ENCODE data around the gene ADCY4. TPM values are rescaled to one million over a fixed set of nuclear protein-coding genes. Genes with fewer than 3 reads are reported as not detected.

The ADCY4 gene
- total and polyA plus RNA-seq, 10 of the 15 experiments (the other 5 are each of a cell fraction or from before 2014, with no cell fraction given) = 0.05 to 0.87 (median 0.21) TPM; not detected in 1

DNA sequence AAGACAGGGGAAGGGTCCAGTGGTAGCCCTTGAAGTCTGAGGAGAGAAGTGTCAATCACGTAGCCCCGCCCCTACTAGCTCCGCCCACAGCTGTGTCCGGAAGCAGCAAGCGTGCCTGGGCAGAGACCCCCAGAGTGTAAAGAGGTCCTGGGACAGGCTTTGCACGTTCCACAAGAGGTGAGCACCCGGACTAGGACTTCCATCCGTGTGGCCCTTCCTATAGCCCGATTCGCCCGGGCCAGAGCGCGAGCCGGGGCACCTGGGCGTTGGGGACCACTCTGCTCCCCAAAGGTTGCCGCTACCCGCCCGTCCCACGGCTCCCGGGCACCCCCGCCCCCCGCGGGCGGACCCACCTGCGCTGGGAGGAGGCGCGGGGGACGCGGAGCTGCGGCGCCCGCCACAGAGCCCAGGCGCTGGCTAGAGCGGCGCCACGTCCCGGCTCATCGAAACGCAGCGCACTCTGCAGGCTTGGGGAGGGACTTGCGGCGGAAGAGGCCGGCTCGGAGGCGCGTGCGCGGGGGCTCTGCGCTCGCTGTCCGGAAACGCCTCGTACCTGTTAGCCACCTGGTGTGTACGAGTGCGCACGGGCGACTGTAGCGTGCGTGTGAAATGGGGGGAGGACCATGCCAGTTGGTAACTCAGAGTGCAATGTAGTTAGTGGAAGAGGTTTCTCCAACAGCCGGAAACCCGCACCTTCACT is 63.6 kb downstream of the ADCY4 start, which contains the start of gene RABGGTA (continued):
- peak; percentile 62; the same call in 1 of the 2 replicates for TF ChIP-seq EED (IDR thresholded peaks at IDR 0.05; ENCODE audit: low read depth)
- TF ChIP-seq, protein P1, sequence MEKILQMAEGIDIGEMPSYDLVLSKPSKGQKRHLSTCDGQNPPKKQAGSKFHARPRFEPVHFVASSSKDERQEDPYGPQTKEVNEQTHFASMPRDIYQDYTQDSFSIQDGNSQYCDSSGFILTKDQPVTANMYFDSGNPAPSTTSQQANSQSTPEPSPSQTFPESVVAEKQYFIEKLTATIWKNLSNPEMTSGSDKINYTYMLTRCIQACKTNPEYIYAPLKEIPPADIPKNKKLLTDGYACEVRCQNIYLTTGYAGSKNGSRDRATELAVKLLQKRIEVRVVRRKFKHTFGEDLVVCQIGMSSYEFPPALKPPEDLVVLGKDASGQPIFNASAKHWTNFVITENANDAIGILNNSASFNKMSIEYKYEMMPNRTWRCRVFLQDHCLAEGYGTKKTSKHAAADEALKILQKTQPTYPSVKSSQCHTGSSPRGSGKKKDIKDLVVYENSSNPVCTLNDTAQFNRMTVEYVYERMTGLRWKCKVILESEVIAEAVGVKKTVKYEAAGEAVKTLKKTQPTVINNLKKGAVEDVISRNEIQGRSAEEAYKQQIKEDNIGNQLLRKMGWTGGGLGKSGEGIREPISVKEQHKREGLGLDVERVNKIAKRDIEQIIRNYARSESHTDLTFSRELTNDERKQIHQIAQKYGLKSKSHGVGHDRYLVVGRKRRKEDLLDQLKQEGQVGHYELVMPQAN (conservative IDR thresholded peaks at IDR 0.05) = peak; percentile 85
- TF ChIP-seq ATF7 (IDR thresholded peaks at IDR 0.05; ENCODE audit: low read depth) = no peak; the same call in none of the 2 replicates
- TF ChIP-seq KLF5 (IDR thresholded peaks at IDR 0.05; ENCODE audit: partially characterized antibody) = peak; percentile 89
- 0 out of 2 replicates have a peak, but pooled peaks have one; percentile 21 for TF ChIP-seq GABPA (IDR thresholded peaks at IDR 0.05; ENCODE audit: low read depth)
- TF ChIP-seq, protein P2, sequence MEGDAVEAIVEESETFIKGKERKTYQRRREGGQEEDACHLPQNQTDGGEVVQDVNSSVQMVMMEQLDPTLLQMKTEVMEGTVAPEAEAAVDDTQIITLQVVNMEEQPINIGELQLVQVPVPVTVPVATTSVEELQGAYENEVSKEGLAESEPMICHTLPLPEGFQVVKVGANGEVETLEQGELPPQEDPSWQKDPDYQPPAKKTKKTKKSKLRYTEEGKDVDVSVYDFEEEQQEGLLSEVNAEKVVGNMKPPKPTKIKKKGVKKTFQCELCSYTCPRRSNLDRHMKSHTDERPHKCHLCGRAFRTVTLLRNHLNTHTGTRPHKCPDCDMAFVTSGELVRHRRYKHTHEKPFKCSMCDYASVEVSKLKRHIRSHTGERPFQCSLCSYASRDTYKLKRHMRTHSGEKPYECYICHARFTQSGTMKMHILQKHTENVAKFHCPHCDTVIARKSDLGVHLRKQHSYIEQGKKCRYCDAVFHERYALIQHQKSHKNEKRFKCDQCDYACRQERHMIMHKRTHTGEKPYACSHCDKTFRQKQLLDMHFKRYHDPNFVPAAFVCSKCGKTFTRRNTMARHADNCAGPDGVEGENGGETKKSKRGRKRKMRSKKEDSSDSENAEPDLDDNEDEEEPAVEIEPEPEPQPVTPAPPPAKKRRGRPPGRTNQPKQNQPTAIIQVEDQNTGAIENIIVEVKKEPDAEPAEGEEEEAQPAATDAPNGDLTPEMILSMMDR (IDR thresholded peaks at IDR 0.05 in 2 of 3, conservative IDR thresholded peaks at IDR 0.05 in 1 of 3; ENCODE audit: control insufficient read depth in 2 of 3, extremely low read depth in 1 of 3, insufficient read depth in 1 of 3, low read depth in 3 of 3, low read length in 3 of 3) = peak; percentile 84 to 93 (median 86); a peak in 5 of 6 replicates
- TF ChIP-seq, protein P3, sequence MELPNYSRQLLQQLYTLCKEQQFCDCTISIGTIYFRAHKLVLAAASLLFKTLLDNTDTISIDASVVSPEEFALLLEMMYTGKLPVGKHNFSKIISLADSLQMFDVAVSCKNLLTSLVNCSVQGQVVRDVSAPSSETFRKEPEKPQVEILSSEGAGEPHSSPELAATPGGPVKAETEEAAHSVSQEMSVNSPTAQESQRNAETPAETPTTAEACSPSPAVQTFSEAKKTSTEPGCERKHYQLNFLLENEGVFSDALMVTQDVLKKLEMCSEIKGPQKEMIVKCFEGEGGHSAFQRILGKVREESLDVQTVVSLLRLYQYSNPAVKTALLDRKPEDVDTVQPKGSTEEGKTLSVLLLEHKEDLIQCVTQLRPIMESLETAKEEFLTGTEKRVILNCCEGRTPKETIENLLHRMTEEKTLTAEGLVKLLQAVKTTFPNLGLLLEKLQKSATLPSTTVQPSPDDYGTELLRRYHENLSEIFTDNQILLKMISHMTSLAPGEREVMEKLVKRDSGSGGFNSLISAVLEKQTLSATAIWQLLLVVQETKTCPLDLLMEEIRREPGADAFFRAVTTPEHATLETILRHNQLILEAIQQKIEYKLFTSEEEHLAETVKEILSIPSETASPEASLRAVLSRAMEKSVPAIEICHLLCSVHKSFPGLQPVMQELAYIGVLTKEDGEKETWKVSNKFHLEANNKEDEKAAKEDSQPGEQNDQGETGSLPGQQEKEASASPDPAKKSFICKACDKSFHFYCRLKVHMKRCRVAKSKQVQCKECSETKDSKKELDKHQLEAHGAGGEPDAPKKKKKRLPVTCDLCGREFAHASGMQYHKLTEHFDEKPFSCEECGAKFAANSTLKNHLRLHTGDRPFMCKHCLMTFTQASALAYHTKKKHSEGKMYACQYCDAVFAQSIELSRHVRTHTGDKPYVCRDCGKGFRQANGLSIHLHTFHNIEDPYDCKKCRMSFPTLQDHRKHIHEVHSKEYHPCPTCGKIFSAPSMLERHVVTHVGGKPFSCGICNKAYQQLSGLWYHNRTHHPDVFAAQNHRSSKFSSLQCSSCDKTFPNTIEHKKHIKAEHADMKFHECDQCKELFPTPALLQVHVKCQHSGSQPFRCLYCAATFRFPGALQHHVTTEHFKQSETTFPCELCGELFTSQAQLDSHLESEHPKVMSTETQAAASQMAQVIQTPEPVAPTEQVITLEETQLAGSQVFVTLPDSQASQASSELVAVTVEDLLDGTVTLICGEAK (IDR thresholded peaks at IDR 0.05; ENCODE audit: borderline replicate concordance) = peak; percentile 35; the same call in 1 of the 2 replicates
- no peak for TF ChIP-seq ZNF384 (IDR thresholded peaks at IDR 0.05; ENCODE audit: borderline replicate concordance, low read depth, low read length)
- TF ChIP-seq PAX8 (IDR thresholded peaks at IDR 0.05) = no peak
- TF ChIP-seq DPF2 (IDR thresholded peaks at IDR 0.05) = peak; percentile 95
- TF ChIP-seq FOXK2 (IDR thresholded peaks at IDR 0.05) = peak; percentile 45; the same call in 1 of the 2 replicates
- TF ChIP-seq SMARCA5 (IDR thresholded peaks at IDR 0.05) = peak; percentile 98
- TF ChIP-seq, protein P4, sequence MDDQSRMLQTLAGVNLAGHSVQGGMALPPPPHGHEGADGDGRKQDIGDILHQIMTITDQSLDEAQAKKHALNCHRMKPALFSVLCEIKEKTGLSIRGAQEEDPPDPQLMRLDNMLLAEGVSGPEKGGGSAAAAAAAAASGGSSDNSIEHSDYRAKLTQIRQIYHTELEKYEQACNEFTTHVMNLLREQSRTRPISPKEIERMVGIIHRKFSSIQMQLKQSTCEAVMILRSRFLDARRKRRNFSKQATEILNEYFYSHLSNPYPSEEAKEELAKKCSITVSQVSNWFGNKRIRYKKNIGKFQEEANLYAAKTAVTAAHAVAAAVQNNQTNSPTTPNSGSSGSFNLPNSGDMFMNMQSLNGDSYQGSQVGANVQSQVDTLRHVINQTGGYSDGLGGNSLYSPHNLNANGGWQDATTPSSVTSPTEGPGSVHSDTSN (IDR thresholded peaks at IDR 0.05; ENCODE audit: insufficient replicate concordance, low read depth, low read length) = peak; percentile 94
- TF ChIP-seq KAT2A (conservative IDR thresholded peaks at IDR 0.05; ENCODE audit: control insufficient read depth, low read depth, low read length) = no peak
- TF ChIP-seq ZNF217 (IDR thresholded peaks at IDR 0.05) = peak; percentile 86; the same call in 1 of the 2 replicates
- TF ChIP-seq, protein P5, sequence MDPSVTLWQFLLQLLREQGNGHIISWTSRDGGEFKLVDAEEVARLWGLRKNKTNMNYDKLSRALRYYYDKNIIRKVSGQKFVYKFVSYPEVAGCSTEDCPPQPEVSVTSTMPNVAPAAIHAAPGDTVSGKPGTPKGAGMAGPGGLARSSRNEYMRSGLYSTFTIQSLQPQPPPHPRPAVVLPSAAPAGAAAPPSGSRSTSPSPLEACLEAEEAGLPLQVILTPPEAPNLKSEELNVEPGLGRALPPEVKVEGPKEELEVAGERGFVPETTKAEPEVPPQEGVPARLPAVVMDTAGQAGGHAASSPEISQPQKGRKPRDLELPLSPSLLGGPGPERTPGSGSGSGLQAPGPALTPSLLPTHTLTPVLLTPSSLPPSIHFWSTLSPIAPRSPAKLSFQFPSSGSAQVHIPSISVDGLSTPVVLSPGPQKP (IDR thresholded peaks at IDR 0.05; ENCODE audit: low read depth, low read length) = peak; percentile 84
- 0 out of 2 replicates have a peak, but pooled peaks have one; percentile 55 for TF ChIP-seq MEF2A (IDR thresholded peaks at IDR 0.05; ENCODE audit: insufficient read depth, low read depth, low read length)
- TF ChIP-seq EGR1 (IDR thresholded peaks at IDR 0.05; ENCODE audit: borderline replicate concordance in 1 of 2, low read depth in 2 of 2, low read length in 2 of 2) = peak in 1 of 2 experiments; percentile 81; a peak in 2 of 3 replicates
